Left cardiac atrium (tissue), 4 donors: ENCODE data around the gene DST. TPM values are rescaled to one million over a fixed set of nuclear protein-coding genes. Genes with fewer than 3 reads are reported as not detected.

ENCODE experiments used
- ATAC-seq, 2 donors: fragments of 200-7000 bp; cut with Tn5 transposase; one replicate each; pipeline ENCODE4 v1.9.1; 2020; ENCODE audit warnings: mild to moderate bottlenecking in 2 of 2, moderate library complexity in 2 of 2
- DNase-seq: peaks from one replicate; pipeline ENCODE4 v3.0.0-alpha.2; 2020
- intact Hi-C, 2 donors: fragments of 100-400 bp; cut with DNase I; formaldehyde crosslinking; loops; one replicate each; pipeline versions ENCODE4 v1.14.1 to v1.15.1; 2022 to 2023
- long read RNA-seq: library from polyadenylated mRNA; unstranded; transcript quantifications from one replicate; pipeline ENCODE4 v2.0.0, GENCODE V29; 2021
- total RNA-seq, 2 donors: library from RNA; stranded (reverse); fragmentation: NEBNext Ultra II Directional; extraction: Animal tissue kit (Norgen Biotek cat#: 25700); gene quantifications; one replicate each; pipeline ENCODE4 v1.2.1, GENCODE V29; 2021
- donor health status: DM: no; HTN: yes; CAD: no.
- donor health status: DM: no; HTN: yes; CAD: no; lungs with severe emphysema.
- donor health status: DM: yes; HTN: yes; CAD: no.
- donor health status: Dilated cardiomyopathy.

The DST gene
- 100 to 1,000 TPM; 190 to 213 TPM for total RNA-seq
- long read RNA-seq, partial matches to known transcripts, result 52 of 65 reads
- long read RNA-seq, other reads (novel, unspliced or antisense), result 13 of 65 reads

GRCh38 chr6:56642366-56643261 lies at the start of gene DST:
TSS of gene DST (minus strand) at chr6:56642889.
- intact Hi-C loops, result loop anchor here in 1 of 2 donors (5.0 to 10.0 kb wide), 2 partner anchors 55 to 202 kb away; no protein-coding TSS in a partner anchor
- DNase-seq (no peak), ATAC-seq (peak; percentile 34 to 89)

GRCh38 chr6:56691814-56692213 lies 49.1 kb upstream of the DST start:
- intact Hi-C loops, result no loop called here
- no peak for ATAC-seq

GRCh38 chr6:56691286-56691595 lies 48.6 kb upstream of the DST start:
- DNase-seq, result no peak
- no peak for ATAC-seq
- intact Hi-C loops, result no loop called here

More at GRCh38 chr6:56691814-56692213, 49.1 kb upstream of the DST start:
- no peak for DNase-seq

- ATAC-seq (no peak), DNase-seq (no peak)
- intact Hi-C loops, result no loop called here
These were observed 48.0 kb upstream of the DST start for GRCh38 chr6:56690519-56691285.

GRCh38 chr6:56689663-56690062 lies 47.0 kb upstream of the DST start:
- intact Hi-C loops, result no loop called here
- DNase-seq, result no peak
- no peak for ATAC-seq

GRCh38 chr6:56689114-56689513 lies 46.4 kb upstream of the DST start:
- no peak for ATAC-seq
- intact Hi-C loops, result no loop called here
- no peak for DNase-seq

GRCh38 chr6:56688521-56688920 lies 45.8 kb upstream of the DST start:
- ATAC-seq (no peak), DNase-seq (no peak)
- intact Hi-C loops, result no loop called here

GRCh38 chr6:56687551-56687950 lies 44.9 kb upstream of the DST start:
- ATAC-seq (no peak), DNase-seq (no peak)
- intact Hi-C loops, result no loop called here

- DNase-seq (no peak), ATAC-seq (no peak)
- intact Hi-C loops, result no loop called here
These were observed 43.7 kb upstream of the DST start for GRCh38 chr6:56686429-56686828.

- intact Hi-C loops, result no loop called here
- ATAC-seq (no peak), DNase-seq (no peak)
These were observed 43.3 kb upstream of the DST start for GRCh38 chr6:56685994-56686393.

GRCh38 chr6:56685102-56685733 lies 42.5 kb upstream of the DST start:
- DNase-seq (no peak), ATAC-seq (no peak)
- intact Hi-C loops, result no loop called here

GRCh38 chr6:56684342-56685101 lies 41.8 kb upstream of the DST start:
- DNase-seq (no peak), ATAC-seq (no peak)
- intact Hi-C loops, result no loop called here

- DNase-seq (no peak), ATAC-seq (peak; percentile 94)
- intact Hi-C loops, result no loop called here
These were observed 41.2 kb upstream of the DST start for GRCh38 chr6:56683882-56684281.

- intact Hi-C loops, result no loop called here
- no peak for DNase-seq
- ATAC-seq, result peak in 1 of 2 donors; percentile 13
These were observed 39.9 kb upstream of the DST start for GRCh38 chr6:56682635-56683034.

GRCh38 chr6:56677559-56677958 lies 34.9 kb upstream of the DST start:
- ATAC-seq, result peak in 1 of 2 donors; percentile 51
- intact Hi-C loops, result no loop called here
- no peak for DNase-seq

- DNase-seq (peak; percentile 28), ATAC-seq (peak; percentile 56 to 69)
These were observed 29.2 kb upstream of the DST start for GRCh38 chr6:56671651-56672461.

GRCh38 chr6:56671160-56671559 lies 28.5 kb upstream of the DST start:
- intact Hi-C loops, result no loop called here
- no peak for ATAC-seq
- no peak for DNase-seq

More at GRCh38 chr6:56671651-56672461, 29.2 kb upstream of the DST start:
- intact Hi-C loops, result no loop called here

GRCh38 chr6:56669041-56669440 lies 26.4 kb upstream of the DST start:
- intact Hi-C loops, result no loop called here
- DNase-seq, result no peak
- no peak for ATAC-seq
